ENCODE measurements around the gene LPIN2. TPM values are rescaled to one million over a fixed set of nuclear protein-coding genes. Genes with fewer than 3 reads are reported as not detected.

The LPIN2 gene, protein sequence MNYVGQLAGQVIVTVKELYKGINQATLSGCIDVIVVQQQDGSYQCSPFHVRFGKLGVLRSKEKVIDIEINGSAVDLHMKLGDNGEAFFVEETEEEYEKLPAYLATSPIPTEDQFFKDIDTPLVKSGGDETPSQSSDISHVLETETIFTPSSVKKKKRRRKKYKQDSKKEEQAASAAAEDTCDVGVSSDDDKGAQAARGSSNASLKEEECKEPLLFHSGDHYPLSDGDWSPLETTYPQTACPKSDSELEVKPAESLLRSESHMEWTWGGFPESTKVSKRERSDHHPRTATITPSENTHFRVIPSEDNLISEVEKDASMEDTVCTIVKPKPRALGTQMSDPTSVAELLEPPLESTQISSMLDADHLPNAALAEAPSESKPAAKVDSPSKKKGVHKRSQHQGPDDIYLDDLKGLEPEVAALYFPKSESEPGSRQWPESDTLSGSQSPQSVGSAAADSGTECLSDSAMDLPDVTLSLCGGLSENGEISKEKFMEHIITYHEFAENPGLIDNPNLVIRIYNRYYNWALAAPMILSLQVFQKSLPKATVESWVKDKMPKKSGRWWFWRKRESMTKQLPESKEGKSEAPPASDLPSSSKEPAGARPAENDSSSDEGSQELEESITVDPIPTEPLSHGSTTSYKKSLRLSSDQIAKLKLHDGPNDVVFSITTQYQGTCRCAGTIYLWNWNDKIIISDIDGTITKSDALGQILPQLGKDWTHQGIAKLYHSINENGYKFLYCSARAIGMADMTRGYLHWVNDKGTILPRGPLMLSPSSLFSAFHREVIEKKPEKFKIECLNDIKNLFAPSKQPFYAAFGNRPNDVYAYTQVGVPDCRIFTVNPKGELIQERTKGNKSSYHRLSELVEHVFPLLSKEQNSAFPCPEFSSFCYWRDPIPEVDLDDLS
- 30.2 and 35.9 TPM in 2 replicates for total RNA-seq

DNA sequence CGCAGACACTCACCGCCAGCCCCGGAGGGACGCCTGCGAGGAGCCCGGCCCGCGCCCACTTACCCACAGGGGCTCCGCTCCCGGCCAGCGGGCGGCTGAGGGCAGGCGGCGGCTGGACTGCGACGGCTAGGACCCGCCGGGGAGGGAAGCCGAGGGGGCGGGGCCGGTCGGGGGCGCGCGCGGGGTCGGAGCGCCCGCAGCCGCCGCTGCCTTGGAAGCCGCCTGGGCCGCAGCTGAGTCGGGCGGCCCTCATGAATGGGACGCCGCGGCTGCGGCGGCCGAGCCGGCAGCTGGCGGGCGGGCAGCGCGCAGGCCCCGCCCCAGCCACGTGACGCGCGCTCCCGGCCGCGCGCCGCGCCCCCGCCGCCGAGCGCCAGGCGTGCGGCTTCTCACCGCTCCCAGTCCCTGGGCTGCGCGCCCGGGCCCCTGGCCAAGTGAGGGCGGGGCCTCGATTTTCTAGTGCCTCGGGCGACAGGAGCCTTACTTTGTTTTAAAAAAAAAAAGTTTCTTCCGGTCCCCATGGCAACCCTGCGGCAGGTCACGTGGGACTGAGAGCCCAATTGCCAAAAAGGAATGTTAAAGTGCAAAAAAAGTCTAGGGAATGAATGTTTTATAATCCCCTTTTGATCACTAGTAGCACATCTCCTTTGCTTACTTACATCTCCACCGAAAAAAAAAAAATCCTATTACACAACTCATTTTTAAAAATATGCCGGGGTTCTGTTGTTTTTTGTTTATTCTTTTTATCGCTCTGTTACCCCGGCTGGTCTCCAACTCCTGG, at the start of gene LPIN2:
LPIN2 (minus strand) TSS at position 121 of the 781 bp plus-strand sequence. CDS start 52,304 bp downstream, outside the sequence.

Small RNA genes lying within 50 kb of the gene (small RNA-seq; reads per million reads assigned to genes)
- gene RF00156 = 0.34 reads per million, percentile 14 among the genes with 10 or more reads in this experiment

Other genes with a start within 250 kb of the LPIN2 start
- gene EMILIN2, start 166.1 kb downstream of the LPIN2 start, total RNA-seq = 3.3 and 4.6 TPM in 2 replicates
- under 0.01 and 0.10 TPM in 2 replicates for gene MYOM1, start 206.8 kb upstream of the LPIN2 start, total RNA-seq
- 747 and 866 TPM in 2 replicates for gene MYL12A, start 234.7 kb upstream of the LPIN2 start, total RNA-seq
- 546 and 655 TPM in 2 replicates for gene MYL12B, start 249.0 kb upstream of the LPIN2 start, total RNA-seq